HG03280 (cell line): ENCODE results near the gene TNNC1.

Source experiments
- ATAC-seq: cut with Tn5 transposase; IDR thresholded peaks from one replicate; pipeline ENCODE4 v1.9.1; 2021; ENCODE audit warnings: mild to moderate bottlenecking, moderate library complexity; ENCODE audit not compliant: unreplicated experiment

Gene TNNC1

DNA sequence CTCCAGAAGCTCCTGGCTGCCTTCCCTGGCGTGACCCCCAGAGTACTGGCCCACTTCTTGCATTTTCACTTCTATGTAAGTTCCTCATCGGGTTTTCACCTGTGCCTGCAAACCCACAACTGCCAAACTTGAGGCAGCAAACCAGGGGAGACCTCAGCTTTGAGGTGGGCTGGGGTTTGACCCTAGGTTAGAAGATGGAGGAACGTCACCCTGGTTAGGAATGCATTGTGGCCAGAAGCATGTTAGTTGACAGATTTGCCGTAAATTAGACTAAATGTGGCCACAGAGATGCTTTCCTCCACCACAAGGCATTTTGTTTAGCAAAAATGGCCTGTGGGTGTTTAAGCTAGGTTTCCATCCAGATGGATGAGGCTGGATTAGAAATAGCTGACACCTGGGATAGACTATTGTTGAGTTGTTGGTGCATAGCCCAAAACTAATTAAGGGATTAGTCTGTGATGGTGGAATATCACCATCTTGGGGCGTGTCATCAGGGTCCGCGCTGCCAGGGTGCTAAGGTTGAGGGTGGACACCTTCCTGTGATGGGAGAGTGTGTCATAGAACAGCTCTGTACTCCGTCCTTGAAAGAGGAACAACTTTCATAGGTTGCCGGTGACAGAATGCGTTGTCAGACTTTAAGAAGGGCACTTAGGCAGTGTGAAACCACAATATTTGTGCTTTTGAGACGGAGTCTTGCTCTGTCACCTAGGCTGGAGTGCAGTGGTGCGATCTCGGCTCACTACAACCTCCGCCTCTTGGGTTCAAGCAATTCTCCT lies 5.1 kb upstream of the TNNC1 start:
- ATAC-seq, result no peak

DNA sequence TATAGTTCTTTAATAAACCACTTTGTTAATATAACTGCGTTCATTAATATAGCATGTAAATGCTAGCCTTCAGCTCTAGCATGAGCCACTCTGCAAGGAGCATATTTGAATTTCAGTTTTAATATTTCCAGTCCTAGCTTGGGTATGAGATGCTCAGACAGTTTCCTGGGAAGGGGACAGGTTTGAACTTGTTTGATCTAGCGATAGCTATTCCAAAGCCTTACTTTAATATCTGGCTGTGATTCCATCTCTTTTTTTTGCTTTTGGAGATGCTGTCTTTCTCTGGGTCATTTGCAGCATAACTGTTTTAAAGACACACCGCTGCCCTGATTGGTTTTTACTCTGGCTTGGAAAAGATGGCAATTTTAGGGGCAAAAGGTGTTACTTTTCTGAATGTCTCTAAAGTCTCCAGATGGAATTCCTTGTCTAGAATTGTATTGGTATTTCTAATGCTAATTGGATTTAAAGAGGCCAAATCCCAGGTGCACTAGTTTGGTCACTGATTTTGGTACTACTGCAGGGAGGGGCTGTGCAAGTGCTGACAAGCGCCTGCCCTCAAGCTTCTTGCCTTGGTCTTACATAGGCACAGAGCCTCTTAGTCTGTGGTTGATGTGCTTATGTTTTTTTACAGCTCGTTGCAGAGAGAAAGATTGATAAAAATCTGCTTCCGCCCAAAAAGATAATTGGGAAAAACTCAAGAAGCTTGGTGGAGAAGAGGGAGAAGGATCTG lies 4.4 kb upstream of the TNNC1 start:
- ATAC-seq, result no peak

DNA sequence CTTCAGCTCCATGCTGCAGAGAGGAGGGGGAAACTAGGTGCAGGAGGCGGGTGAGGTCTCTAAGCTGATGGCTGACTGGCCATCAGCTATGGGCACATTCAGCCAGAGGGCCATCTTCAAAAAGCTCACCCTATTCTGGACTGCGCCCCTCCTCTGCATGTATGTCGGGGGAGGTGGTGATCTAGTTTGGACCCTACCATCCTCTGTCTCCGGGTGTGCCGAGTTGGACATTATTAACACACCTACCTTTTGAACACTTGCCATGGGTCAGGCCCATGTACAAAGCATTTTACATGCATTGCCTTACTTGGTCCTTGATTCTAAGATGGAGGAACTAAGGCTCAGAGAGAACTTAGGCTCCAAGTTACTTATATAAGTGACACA lies 3.0 kb upstream of the TNNC1 start:
- ATAC-seq, result no peak

DNA sequence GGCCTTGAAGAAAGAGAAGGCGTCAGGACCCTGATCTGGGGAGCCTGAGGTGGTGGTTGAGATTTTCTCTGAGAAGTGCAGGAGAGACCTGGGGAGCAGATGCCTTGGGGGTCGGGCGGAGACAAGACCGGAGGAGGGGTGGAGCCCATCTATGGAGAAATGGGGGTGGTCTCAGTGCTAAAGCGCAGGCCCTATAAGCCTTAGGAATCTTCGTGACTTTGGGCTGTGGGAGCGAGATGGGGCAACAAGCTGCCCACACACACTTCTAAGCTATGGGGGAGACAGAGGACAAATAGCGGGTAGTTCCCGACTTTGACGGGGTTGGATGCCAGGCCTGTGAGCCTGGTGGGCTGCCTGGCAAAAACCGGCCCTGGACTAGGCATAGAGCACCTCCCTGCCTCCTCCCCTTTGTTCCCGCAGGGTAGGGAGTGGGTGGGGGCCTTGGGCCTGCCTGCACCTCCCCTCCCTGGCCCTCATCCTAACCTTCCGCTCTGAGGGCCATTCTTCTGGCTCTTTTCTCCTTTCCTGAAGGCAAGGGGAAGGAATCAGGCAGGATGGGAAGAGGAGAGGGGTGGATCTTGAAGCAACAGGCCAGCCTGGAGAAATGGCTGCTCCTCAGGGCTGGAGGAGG lies 2.4 kb upstream of the TNNC1 start:
- no peak for ATAC-seq

DNA sequence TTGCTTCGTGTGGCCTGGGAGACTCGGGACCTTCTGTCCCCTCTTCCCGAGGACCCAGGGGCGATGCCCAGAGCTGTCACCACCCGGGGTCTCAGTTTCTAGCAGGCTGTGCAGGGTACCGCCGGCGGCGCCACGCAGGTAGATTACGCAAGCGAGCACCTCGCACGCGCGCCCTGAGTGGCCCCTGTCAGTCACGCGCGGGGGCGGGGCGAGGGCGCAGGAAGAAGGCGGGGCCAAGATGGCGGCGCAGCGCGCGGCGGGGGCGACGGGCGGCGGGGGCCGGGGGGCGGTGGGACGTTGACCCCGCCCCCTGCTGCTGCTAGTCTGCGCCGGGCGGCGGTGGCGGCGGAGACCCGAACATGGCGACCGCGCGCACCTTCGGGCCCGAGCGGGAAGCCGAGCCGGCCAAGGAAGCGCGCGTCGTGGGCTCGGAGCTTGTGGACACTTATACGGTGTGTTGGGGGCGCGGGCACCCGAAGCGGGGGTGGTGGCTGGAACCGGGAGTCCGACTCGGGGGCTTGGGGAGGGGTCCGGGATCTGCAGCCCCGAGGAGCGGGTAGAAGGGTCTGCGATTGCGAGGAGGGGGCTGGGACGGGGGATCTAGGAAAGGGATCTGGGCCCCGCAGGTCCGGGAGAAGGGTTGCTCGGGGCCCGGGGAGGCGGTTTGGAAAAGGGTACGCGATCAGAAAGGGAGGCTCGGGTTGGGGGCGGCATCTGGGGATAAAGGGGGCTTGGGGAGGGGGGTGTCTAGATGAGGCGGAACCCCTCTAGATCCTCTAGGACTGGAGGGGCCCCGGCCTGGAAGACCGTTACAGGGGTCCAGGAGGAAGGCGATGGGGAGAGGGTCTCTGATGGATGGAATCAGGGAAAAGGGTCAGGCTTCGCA lies 1.7 kb upstream of the TNNC1 start, which contains the start of gene NISCH:
Gene NISCH, plus strand, starts transcription at position 322 of the 886 bp plus-strand sequence. Its CDS starts 38 bp downstream, at position 360.
- peak; percentile 90 for ATAC-seq

DNA sequence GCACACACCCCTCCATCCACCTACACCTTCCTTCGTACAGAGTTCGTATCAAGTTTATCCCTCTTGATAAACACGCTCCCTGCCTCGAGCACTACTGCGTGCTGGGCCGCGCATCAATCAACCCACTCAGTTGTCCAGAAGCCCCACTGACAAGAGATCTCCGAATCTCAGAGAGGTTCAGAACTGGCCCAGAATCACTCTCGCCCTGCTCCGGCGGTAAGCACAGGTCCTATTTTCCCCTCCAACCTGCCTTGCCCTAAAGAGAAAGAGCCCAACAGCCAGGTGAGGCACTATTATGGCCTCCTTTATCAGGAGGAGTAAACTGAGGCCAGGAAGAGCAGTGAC lies 1.1 kb upstream of the TNNC1 start:
- no peak for ATAC-seq

DNA sequence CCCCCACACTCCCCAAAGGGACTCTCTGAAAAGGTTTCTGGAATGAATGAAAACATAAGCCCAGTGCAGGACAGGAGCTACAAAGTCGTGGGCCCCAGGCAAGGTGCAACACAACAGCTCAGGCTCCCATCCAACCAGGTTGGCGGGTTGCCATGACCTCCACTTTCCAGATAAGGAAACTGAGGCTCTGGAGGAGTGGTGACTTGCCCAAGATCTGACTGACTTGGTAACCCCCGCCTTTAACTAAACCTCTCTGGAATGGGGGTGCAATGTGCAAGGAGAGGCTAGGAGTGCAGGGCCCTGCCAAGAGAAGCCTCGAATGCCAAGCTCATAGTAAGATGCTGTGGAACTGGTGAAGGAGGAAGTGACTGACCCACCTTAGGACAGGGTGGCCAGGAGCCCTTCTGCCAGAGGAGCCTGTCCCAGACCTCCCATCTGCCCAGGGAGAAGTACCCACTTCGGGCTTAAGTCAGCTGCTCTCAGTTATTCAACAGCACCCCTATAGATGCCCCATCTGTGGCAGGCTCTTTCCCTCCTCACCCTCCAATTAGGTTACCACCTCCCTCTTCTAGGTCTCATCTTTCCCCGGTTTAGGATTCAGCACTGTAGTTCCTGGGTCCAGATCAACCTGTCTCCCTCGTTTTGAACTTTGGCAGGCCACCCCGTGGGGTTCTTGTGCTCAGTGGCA lies 553 bp upstream of the TNNC1 start:
- ATAC-seq, result no peak

DNA sequence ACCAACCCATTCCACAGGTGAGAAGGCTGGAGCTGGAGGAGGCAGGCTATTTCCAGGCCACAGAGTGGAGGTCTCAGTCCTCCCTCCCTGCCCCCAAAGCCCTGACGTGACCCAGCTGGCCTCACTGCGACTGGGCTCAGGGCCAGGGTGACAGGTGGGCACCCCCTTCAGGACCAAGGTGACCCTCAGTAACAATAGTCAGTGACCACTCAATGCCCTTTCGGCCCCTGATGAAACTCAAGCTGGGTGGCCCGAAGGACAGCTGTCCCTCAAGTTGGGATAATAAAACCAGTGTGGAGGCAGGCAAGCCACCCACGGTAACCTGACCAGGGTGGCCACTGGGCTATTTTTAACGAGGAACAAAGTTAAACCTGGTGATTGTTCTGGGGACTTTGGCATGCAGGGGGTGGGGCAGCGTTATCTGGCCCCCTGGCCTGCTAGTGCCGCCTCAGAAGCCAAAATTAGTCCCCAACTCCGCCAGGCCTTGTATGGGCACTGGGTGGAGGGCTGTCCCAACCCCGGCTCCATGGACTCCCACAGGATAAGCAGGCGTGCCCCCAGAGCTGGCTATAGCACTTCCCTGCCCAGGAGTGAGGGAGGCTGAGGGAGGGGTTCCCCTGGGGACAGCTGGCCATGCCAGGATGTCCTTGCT lies 1.1 kb downstream of the TNNC1 start:
- ATAC-seq, result no peak

DNA sequence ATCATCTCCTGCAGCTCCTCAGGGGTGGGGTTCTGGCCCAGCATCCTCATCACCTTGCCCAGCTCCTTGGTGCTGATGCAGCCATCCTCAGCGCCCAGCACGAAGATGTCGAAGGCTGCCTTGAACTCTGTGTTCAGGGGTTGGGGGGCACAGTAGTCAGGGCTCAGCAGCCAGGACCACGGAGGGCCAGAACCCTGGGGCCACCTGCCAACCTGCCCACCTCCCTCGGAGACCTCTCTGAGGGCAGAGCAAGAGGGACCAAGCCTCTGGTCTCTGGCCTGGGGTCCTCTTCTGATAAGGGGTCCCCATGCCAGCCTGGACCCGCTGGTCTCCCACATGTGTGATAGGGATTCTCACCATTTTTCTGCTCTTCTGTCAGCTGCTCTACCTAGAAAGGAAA lies 1.7 kb downstream of the TNNC1 start:
- ATAC-seq, result no peak

DNA sequence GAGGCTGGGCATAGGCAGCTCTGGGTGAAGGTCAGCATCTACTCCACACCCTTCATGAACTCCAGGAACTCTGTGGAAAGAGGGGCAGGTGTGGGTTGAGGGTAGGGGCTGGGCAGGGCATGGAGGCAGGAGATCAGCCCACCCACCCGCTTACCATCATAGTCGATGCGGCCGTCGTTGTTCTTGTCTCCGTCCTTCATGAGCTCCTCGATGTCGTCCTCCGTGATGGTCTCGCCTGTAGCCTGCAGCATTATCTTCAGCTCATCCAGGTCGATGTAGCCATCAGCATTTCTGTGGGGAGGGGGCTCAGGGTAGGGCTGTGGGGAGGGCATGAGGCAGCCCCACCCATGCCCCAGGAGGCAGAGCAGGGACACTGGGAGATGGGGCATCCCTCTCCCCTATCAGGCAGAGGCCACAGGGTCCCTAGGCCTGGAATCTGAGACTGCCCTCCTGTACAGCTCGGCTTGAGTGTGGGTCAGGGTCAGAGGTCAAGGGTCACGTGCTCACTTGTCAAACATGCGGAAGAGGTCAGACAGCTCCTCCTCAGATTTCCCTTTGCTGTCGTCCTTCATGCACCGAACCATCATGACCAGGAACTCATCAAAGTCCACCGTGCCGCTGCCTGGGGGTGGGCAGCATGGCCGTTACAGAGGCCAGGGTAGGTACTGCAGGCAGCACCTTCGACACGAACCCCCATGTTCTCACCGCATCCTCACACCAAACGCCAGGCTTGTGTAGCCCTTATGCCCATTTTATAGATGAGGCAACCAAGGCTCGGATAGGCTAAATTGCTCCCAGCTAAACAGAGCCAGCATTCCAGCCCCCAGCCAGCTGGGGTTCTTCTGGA lies 2.4 kb downstream of the TNNC1 start:
- no peak for ATAC-seq

DNA sequence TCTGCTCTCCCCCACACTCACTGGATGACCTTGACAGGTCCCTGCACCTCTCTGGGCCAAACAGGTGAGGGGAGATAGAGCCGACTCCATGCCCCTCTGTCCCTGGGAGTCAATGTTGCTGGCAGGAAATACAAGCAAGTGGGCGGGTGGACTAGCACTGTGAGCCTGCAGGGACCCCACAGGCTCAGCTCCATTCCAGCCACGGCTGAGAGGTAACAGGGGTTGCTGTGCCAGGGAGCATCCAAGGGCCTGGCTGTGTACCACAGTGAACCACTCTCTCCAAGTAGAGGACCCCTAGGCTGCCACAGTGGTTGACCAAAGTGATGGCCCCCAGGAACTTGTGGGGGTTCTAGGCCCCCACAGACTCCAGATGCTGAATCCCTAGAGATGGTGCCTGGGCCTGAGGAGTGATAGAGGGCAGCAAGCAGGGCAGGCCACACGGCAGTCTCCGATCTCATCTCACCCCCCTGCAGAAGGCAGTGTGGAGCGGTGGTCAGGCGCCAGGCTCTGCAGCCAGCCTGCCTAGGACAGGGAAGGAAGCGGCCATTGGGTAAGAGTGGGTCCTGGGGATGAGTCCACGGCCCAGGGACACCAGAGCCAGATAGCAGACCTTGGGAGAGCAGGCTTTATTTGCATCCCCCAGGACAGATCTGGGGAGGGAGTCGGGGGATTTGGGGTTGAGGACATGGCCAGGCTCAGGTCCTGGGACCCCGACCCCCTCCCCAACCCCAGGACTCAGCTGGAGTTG lies 3.2 kb downstream of the TNNC1 start:
- no peak for ATAC-seq

DNA sequence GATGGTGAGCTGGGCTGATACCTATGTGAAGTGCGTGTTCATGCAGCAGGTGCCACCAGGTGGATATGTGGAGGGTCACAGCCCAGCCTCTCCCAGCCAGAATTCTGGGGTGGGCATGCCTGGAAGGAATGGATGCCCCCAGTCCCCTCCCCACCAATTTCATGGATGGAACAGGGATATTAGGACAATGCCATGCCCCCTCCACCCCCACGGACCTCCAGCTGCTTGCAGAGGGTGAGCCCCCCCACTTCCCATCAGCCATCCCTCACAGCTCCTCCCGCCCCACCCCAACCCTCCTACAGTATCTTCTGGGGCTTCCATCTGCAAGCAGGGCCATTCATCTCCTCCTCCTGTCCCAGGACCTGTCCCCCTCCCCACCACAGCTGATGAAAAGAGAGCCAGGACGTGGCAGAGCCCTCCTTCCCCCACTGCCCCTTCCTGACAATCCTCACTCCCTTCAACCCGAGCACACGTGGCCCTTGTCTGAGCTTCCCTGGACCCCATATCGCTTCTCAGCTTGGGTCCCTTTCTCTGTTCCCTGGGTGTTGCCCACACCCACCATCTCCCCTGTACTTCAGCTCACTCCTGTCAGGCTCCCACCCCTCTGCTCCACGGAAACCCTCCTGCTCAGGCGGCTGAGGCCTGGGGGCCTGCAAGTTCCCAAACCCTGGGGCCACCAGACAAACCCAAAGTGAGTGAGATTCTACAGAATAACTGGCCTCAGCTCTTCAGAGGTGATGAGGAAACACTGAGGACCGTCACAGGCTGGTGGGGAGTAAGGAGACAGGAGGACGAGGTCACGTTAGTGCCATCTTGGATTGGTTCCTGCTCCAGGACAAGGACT lies 6.1 kb downstream of the TNNC1 start:
- ATAC-seq, result no peak

DNA sequence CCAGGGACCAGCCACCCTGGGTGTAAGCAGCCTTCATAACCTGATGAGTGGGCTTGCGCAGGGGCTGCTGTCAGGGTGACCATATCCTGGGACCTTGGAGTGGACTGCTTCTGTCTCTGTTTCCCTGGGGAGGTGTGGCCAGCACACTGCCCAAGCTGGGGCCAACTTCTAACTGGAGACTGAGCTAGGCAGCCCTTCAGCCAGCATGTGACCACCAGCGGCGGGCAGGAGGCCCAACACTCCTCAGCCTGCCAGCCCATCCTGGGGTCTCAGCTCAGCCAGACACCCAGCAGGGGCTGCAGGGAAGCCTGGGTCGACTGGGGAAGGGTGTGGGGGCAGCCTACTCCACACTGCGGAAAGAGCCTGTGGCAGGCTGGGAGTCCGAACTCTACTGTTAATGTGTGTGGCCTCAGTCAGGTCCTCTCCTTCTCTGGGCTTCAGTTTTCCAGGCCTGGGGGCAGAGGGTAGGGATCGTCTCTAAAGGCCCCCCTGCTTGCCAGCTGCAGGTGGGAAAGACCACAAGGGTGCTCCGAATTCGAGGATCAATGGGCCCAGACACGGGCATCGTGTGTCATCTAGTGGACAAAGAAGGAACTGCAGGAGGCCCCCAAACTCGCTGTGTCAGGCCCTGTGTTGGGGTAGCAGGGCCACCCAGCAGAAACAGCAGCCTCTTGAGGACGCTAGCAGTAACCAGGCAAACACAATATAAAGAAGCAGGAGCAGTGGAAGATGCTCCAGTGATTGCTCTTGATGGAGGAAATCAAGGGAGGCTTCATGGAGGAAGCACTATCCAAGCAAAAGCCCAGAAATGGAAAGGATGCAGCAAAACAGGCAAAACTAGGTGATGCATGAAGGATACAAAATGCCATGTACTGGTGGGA lies 7.0 kb downstream of the TNNC1 start:
- ATAC-seq, result peak; percentile 48

DNA sequence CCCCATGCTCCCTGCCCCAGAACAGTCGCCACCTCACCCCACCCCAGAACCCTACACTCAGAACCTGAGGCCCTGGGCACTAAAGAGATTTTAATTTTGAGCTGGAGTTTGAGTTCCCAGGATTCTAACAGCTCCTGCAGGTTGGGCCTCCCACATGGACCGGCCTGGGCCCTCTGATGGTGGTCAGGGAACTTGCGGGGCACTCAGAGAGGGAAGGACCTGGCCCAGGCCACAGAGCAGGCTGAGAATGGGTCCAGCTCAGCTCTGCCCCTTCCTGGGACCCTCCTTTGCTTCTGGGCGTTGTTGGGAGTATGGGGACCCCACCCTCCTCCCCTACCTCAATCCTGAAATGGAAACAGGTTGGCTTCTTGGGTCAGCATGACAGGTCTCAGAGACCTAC lies 7.8 kb downstream of the TNNC1 start:
- no peak for ATAC-seq

DNA sequence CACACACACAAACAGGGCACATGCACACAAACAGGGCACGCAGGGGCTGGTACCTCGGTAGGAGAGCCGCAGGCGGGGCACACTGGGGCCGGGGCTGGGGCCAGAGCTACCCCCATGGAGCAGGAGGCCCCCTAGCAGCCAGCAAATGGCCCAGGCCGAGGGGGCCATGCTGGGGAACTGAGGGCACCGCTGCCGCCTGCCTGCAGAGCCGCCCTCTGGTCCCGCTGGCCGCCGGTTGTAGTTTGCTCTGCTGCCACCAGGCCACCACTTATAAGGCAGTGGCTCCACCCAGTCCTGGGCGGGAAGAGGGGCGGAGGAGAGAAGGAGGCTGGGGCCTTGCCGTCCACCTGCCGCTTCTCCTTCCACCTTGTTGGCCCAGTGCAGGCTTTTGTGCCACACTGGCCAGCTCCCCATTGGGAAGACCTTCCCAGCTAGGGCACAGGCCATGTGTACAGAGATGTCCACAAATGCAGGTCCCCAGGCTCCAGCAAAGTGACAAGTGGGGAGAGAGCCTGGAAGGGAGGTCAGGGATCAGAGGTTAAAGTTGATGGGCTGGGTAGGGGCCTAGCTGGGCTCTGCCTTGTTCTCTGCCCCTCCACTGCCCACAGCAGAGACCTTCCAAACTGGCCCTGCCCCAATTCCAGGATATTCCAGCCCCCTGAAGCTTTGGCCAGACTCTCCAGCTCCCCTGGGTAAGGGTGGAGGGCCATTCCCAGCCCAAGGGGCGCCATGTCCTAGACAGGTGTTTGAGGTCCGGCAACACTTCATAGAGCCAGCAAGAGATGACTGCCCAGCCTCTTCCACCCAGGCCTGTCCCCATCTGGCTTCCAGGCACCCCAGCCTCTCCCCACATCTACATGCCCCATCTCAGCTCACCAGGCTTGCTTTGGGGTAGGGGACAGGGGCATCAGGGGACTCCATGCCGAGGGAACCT lies 8.7 kb downstream of the TNNC1 start, which contains the start of gene SEMA3G:
Gene SEMA3G, minus strand, starts transcription at position 244 of the 934 bp plus-strand sequence. Its CDS starts 76 bp downstream, at position 168.
- ATAC-seq, result peak; percentile 90
